Measurements from ENCODE around the gene TMEM89.

Gene TMEM89

GRCh38 chr3:48584836-48585235 is 36.7 kb downstream of the TMEM89 start:
- Histone ChIP-seq H3K4me3 (ENCODE audit: low read length) (no peak overlapping the region), H3K9me3 (ENCODE audit: insufficient read depth, low read depth, low read length) (no peaks in the 10 kb centered on the region), H3K36me3 (ENCODE audit: insufficient read depth, low read length) (peaks cover 31% of the 10 kb centered on the region), H3K27me3 (ENCODE audit: insufficient read depth, low read length) (no peaks in the 10 kb centered on the region), H3K9ac (ENCODE audit: low read depth, low read length) (no peak overlapping the region), H3K27ac (ENCODE audit: low read depth, low read length) (no peak overlapping the region), H3K4me1 (ENCODE audit: insufficient read depth, low read length) (no peaks in the 10 kb centered on the region)
- 93% methylated on average over 9 of the region's 9 CpGs for WGBS

- Histone ChIP-seq H3K27me3 (ENCODE audit: insufficient read depth, low read length) (no peaks in the 10 kb centered on the region), H3K36me3 (ENCODE audit: insufficient read depth, low read length) (peaks cover 35% of the 10 kb centered on the region), H3K9ac (ENCODE audit: low read depth, low read length) (no peak overlapping the region), H3K27ac (ENCODE audit: low read depth, low read length) (no peak overlapping the region), H3K4me1 (ENCODE audit: insufficient read depth, low read length) (no peaks in the 10 kb centered on the region), H3K9me3 (ENCODE audit: insufficient read depth, low read depth, low read length) (no peaks in the 10 kb centered on the region), H3K4me3 (ENCODE audit: low read length) (no peak overlapping the region)
- WGBS = 91% methylated on average over 14 of the region's 14 CpGs
Observed at GRCh38 chr3:48581621-48582481, 39.7 kb downstream of the TMEM89 start.

- Histone ChIP-seq H3K27me3 (ENCODE audit: insufficient read depth, low read length) (no peaks in the 10 kb centered on the region), H3K4me1 (ENCODE audit: insufficient read depth, low read length) (no peaks in the 10 kb centered on the region), H3K9ac (ENCODE audit: low read depth, low read length) (no peak overlapping the region), H3K27ac (ENCODE audit: low read depth, low read length) (no peak overlapping the region), H3K36me3 (ENCODE audit: insufficient read depth, low read length) (peaks cover 36% of the 10 kb centered on the region), H3K9me3 (ENCODE audit: insufficient read depth, low read depth, low read length) (no peaks in the 10 kb centered on the region), H3K4me3 (ENCODE audit: low read length) (no peak overlapping the region)
- WGBS = 90% methylated on average over 4 of the region's 4 CpGs
Observed at GRCh38 chr3:48576647-48577046, 44.9 kb downstream of the TMEM89 start.

- H3K9ac ChIP-seq (ENCODE audit: low read depth, low read length) = no peak overlapping the region
- H3K9me3 ChIP-seq (ENCODE audit: insufficient read depth, low read depth, low read length) = no peaks in the 10 kb centered on the region
- no peak overlapping the region for H3K27ac ChIP-seq (ENCODE audit: low read depth, low read length)
- no peaks in the 10 kb centered on the region for H3K27me3 ChIP-seq (ENCODE audit: insufficient read depth, low read length)
- H3K36me3 ChIP-seq (ENCODE audit: insufficient read depth, low read length) = peaks cover 36% of the 10 kb centered on the region
- 94% methylated on average over 17 of the region's 17 CpGs for WGBS
- no peak overlapping the region for H3K4me3 ChIP-seq (ENCODE audit: low read length)
- no peaks in the 10 kb centered on the region for H3K4me1 ChIP-seq (ENCODE audit: insufficient read depth, low read length)
Observed at GRCh38 chr3:48575366-48575765, 46.2 kb downstream of the TMEM89 start.

GRCh38 chr3:48573973-48574585 is 47.5 kb downstream of the TMEM89 start:
- Histone ChIP-seq H3K27me3 (ENCODE audit: insufficient read depth, low read length) (no peaks in the 10 kb centered on the region), H3K27ac (ENCODE audit: low read depth, low read length) (no peak overlapping the region), H3K36me3 (ENCODE audit: insufficient read depth, low read length) (peaks cover 30% of the 10 kb centered on the region), H3K4me1 (ENCODE audit: insufficient read depth, low read length) (no peaks in the 10 kb centered on the region), H3K9ac (ENCODE audit: low read depth, low read length) (no peak overlapping the region), H3K9me3 (ENCODE audit: insufficient read depth, low read depth, low read length) (no peaks in the 10 kb centered on the region), H3K4me3 (ENCODE audit: low read length) (no peak overlapping the region)
- 94% methylated on average over 10 of the region's 10 CpGs for WGBS

GRCh38 chr3:48572517-48572916 is 49.1 kb downstream of the TMEM89 start:
- H3K27ac ChIP-seq (ENCODE audit: low read depth, low read length) = no peak overlapping the region
- peaks cover 28% of the 10 kb centered on the region for H3K36me3 ChIP-seq (ENCODE audit: insufficient read depth, low read length)
- H3K4me1 ChIP-seq (ENCODE audit: insufficient read depth, low read length) = no peaks in the 10 kb centered on the region
- H3K4me3 ChIP-seq (ENCODE audit: low read length) = no peak overlapping the region
- H3K9me3 ChIP-seq (ENCODE audit: insufficient read depth, low read depth, low read length) = no peaks in the 10 kb centered on the region
- no peak overlapping the region for H3K9ac ChIP-seq (ENCODE audit: low read depth, low read length)
- WGBS = 84% methylated on average over 5 of the region's 7 CpGs
- H3K27me3 ChIP-seq (ENCODE audit: insufficient read depth, low read length) = no peaks in the 10 kb centered on the region

GRCh38 chr3:48571938-48572337 is 49.6 kb downstream of the TMEM89 start:
- Histone ChIP-seq H3K9me3 (ENCODE audit: insufficient read depth, low read depth, low read length) (no peaks in the 10 kb centered on the region), H3K27me3 (ENCODE audit: insufficient read depth, low read length) (no peaks in the 10 kb centered on the region), H3K4me3 (ENCODE audit: low read length) (no peak overlapping the region), H3K9ac (ENCODE audit: low read depth, low read length) (no peak overlapping the region), H3K4me1 (ENCODE audit: insufficient read depth, low read length) (no peaks in the 10 kb centered on the region), H3K36me3 (ENCODE audit: insufficient read depth, low read length) (peaks cover 22% of the 10 kb centered on the region), H3K27ac (ENCODE audit: low read depth, low read length) (no peak overlapping the region)
- 92% methylated on average over 12 of the region's 12 CpGs for WGBS

All from HUES64 (cell line).